ENCODE measurements around the gene ADAP2. TPM values are rescaled to one million over a fixed set of nuclear protein-coding genes. Genes with fewer than 3 reads are reported as not detected.
A peak's percentile ranks its signal among the peaks of the same experiment; 100 is the strongest.
"Not testable (repeated sequence)": the region's sequence is repeated elsewhere in the genome, so short reads cannot be mapped to it uniquely, and the experiment has no call there.

Gene ADAP2
- total and polyA plus RNA-seq, 2 donors (not counting 1 experiment from before 2014, with no cell fraction given), result 3.8 to 4.3 TPM

- Histone ChIP-seq H3K9ac (ENCODE audit: insufficient read depth, low read length) (no peak overlapping the region), H3K4me3 (replicated peaks in 1 of 4; ENCODE audit: control extremely low read depth in 1 of 4, insufficient read depth in 1 of 4, low read depth in 3 of 4, low read length in 4 of 4) (no peak overlapping the region), H3K36me3 (ENCODE audit: control insufficient read depth, insufficient read depth, low read length) (no peaks in the 10 kb centered on the region), H3K27me3 (ENCODE audit: control insufficient read depth, insufficient read depth, low read length) (no peaks in the 10 kb centered on the region), H4K20me1 (ENCODE audit: control insufficient read depth, extremely low read depth, insufficient read depth, low read length) (no peaks in the 10 kb centered on the region), H3K4me2 (ENCODE audit: extremely low read depth, insufficient read depth, low read length) (no peak overlapping the region), H3K27ac (ENCODE audit: insufficient read depth, low read length) (no peak overlapping the region), H2AFZ (ENCODE audit: low read length) (no peak overlapping the region), H3K4me1 (ENCODE audit: control insufficient read depth, extremely low read depth, insufficient read depth, low read length) (peaks cover 3% of the 10 kb centered on the region), H3K9me3 (ENCODE audit: control insufficient read depth, insufficient read depth, low read depth, low read length) (no peaks in the 10 kb centered on the region), H3K79me2 (ENCODE audit: control insufficient read depth, insufficient read depth, low read length) (no peaks in the 10 kb centered on the region)
- TF ChIP-seq EZH2 (IDR thresholded peaks at IDR 0.05; ENCODE audit: low read length, missing control alignments), result no peak
- TF ChIP-seq CTCF (conservative IDR thresholded peaks at IDR 0.05 in 1 of 2, IDR thresholded peaks at IDR 0.05 in 1 of 2; ENCODE audit: low read depth in 1 of 2, low read length in 2 of 2), result no peak
- DNase-seq (ENCODE audit: low read depth in 2 of 2), result no peak
These were observed 36.0 kb downstream of the ADAP2 start for GRCh38 chr17:30957741-30958140.

- Histone ChIP-seq H2AFZ (ENCODE audit: low read length) (no peak overlapping the region), H4K20me1 (ENCODE audit: control insufficient read depth, extremely low read depth, insufficient read depth, low read length) (no peaks in the 10 kb centered on the region), H3K27me3 (ENCODE audit: control insufficient read depth, insufficient read depth, low read length) (no peaks in the 10 kb centered on the region), H3K4me2 (ENCODE audit: extremely low read depth, insufficient read depth, low read length) (no peak overlapping the region), H3K4me1 (ENCODE audit: control insufficient read depth, extremely low read depth, insufficient read depth, low read length) (peaks cover 3% of the 10 kb centered on the region), H3K36me3 (ENCODE audit: control insufficient read depth, insufficient read depth, low read length) (no peaks in the 10 kb centered on the region), H3K9ac (ENCODE audit: insufficient read depth, low read length) (no peak overlapping the region), H3K9me3 (ENCODE audit: control insufficient read depth, insufficient read depth, low read depth, low read length) (no peaks in the 10 kb centered on the region), H3K27ac (ENCODE audit: insufficient read depth, low read length) (no peak overlapping the region), H3K4me3 (replicated peaks in 1 of 4; ENCODE audit: control extremely low read depth in 1 of 4, insufficient read depth in 1 of 4, low read depth in 3 of 4, low read length in 4 of 4) (no peak overlapping the region), H3K79me2 (ENCODE audit: control insufficient read depth, insufficient read depth, low read length) (no peaks in the 10 kb centered on the region)
- DNase-seq (ENCODE audit: low read depth in 2 of 2), result no peak
- TF ChIP-seq EZH2 (IDR thresholded peaks at IDR 0.05; ENCODE audit: low read length, missing control alignments) (no peak), CTCF (conservative IDR thresholded peaks at IDR 0.05 in 1 of 2, IDR thresholded peaks at IDR 0.05 in 1 of 2; ENCODE audit: low read depth in 1 of 2, low read length in 2 of 2) (no peak)
These were observed 36.4 kb downstream of the ADAP2 start for GRCh38 chr17:30958187-30958586.

GRCh38 chr17:30961209-30962188 is 39.8 kb downstream of the ADAP2 start:
- Histone ChIP-seq H2AFZ (ENCODE audit: low read length) (no peak overlapping the region), H3K4me2 (ENCODE audit: extremely low read depth, insufficient read depth, low read length) (no peak overlapping the region), H3K4me1 (ENCODE audit: control insufficient read depth, extremely low read depth, insufficient read depth, low read length) (peaks cover 3% of the 10 kb centered on the region), H3K9me3 (ENCODE audit: control insufficient read depth, insufficient read depth, low read depth, low read length) (no peaks in the 10 kb centered on the region), H3K79me2 (ENCODE audit: control insufficient read depth, insufficient read depth, low read length) (no peaks in the 10 kb centered on the region), H3K27me3 (ENCODE audit: control insufficient read depth, insufficient read depth, low read length) (no peaks in the 10 kb centered on the region), H3K4me3 (replicated peaks in 1 of 4; ENCODE audit: control extremely low read depth in 1 of 4, insufficient read depth in 1 of 4, low read depth in 3 of 4, low read length in 4 of 4) (no peak overlapping the region), H3K9ac (ENCODE audit: insufficient read depth, low read length) (no peak overlapping the region), H3K27ac (ENCODE audit: insufficient read depth, low read length) (no peak overlapping the region), H3K36me3 (ENCODE audit: control insufficient read depth, insufficient read depth, low read length) (no peaks in the 10 kb centered on the region), H4K20me1 (ENCODE audit: control insufficient read depth, extremely low read depth, insufficient read depth, low read length) (no peaks in the 10 kb centered on the region)
- TF ChIP-seq CTCF (conservative IDR thresholded peaks at IDR 0.05 in 1 of 2, IDR thresholded peaks at IDR 0.05 in 1 of 2; ENCODE audit: low read depth in 1 of 2, low read length in 2 of 2), result no peak
- no peak for TF ChIP-seq EZH2 (IDR thresholded peaks at IDR 0.05; ENCODE audit: low read length, missing control alignments)
- DNase-seq (ENCODE audit: low read depth in 2 of 2), result peak in 1 of 2 donors; percentile 34

- not testable (repeated sequence) for H3K4me1 ChIP-seq (ENCODE audit: control insufficient read depth, extremely low read depth, insufficient read depth, low read length); H3K27ac ChIP-seq (ENCODE audit: insufficient read depth, low read length); H4K20me1 ChIP-seq (ENCODE audit: control insufficient read depth, extremely low read depth, insufficient read depth, low read length); H3K27me3 ChIP-seq (ENCODE audit: control insufficient read depth, insufficient read depth, low read length); H3K36me3 ChIP-seq (ENCODE audit: control insufficient read depth, insufficient read depth, low read length); H2AFZ ChIP-seq (ENCODE audit: low read length); H3K9ac ChIP-seq (ENCODE audit: insufficient read depth, low read length); DNase-seq (ENCODE audit: low read depth in 2 of 2); H3K4me2 ChIP-seq (ENCODE audit: extremely low read depth, insufficient read depth, low read length); H3K79me2 ChIP-seq (ENCODE audit: control insufficient read depth, insufficient read depth, low read length); H3K4me3 ChIP-seq (replicated peaks in 1 of 4; ENCODE audit: control extremely low read depth in 1 of 4, insufficient read depth in 1 of 4, low read depth in 3 of 4, low read length in 4 of 4); H3K9me3 ChIP-seq (ENCODE audit: control insufficient read depth, insufficient read depth, low read depth, low read length)
These were observed 42.6 kb downstream of the ADAP2 start for GRCh38 chr17:30964312-30964711.
